ENCODE data around the gene NOSTRIN. TPM values are rescaled to one million over a fixed set of nuclear protein-coding genes. Genes with fewer than 3 reads are reported as not detected.
"Not testable (repeated sequence)": the region's sequence is repeated elsewhere in the genome, so short reads cannot be mapped to it uniquely, and the experiment has no call there.

Gene NOSTRIN
- total RNA-seq, 1 donor from 2014 or later: 0.42 TPM

DNA sequence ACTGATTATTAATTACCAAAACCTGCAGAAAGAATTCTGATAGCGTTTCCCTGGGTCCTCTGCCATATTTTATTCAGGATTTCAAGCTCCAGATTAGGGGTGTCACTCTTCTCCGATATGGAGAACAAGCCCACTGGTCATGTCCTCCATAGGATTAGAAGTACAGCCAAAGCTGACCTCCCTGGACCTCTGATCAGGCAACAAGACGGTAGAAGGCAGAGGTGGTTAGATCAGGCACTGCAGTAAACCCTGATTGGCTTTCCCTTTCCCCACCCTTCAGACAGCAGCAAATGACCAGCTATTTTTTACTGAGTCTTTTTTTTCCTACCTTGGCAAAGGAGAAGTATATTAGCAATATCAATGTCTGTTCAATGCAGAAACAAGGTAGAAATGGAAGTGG lies 50.0 kb downstream of the NOSTRIN start:
- TF ChIP-seq, protein P1, sequence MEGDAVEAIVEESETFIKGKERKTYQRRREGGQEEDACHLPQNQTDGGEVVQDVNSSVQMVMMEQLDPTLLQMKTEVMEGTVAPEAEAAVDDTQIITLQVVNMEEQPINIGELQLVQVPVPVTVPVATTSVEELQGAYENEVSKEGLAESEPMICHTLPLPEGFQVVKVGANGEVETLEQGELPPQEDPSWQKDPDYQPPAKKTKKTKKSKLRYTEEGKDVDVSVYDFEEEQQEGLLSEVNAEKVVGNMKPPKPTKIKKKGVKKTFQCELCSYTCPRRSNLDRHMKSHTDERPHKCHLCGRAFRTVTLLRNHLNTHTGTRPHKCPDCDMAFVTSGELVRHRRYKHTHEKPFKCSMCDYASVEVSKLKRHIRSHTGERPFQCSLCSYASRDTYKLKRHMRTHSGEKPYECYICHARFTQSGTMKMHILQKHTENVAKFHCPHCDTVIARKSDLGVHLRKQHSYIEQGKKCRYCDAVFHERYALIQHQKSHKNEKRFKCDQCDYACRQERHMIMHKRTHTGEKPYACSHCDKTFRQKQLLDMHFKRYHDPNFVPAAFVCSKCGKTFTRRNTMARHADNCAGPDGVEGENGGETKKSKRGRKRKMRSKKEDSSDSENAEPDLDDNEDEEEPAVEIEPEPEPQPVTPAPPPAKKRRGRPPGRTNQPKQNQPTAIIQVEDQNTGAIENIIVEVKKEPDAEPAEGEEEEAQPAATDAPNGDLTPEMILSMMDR (IDR thresholded peaks at IDR 0.05; ENCODE audit: insufficient read depth, low read length, poor library complexity, severe bottlenecking): no peak
- DNase-seq (ENCODE audit: low read depth): no peak
- no peaks in the 10 kb centered on the region for H3K27me3 ChIP-seq (ENCODE audit: control insufficient read depth, insufficient read depth, low read length)

DNA sequence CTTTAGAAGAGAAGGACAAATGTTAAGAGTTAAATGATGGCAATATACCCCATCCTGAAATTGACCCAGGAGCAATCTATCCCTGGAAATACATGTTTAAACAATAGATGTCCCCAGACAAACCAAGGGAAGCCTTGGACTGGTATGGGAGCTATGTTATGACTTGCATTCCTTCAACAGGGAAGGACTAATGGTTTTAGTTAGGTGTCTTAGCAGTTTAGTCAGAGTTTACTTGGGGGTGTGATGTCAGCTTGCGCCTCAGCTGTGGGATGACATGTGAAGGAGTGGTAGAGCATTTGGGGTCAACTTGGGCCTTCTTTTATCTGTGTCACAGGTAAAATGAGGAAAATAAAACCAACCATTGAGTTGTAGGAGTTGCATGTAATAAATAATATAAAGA lies 51.0 kb downstream of the NOSTRIN start:
- Histone ChIP-seq H3K4me3 (ENCODE audit: low read depth, low read length) (no peak overlapping the region), H3K36me3 (ENCODE audit: control insufficient read depth, insufficient read depth, low read length) (no peaks in the 10 kb centered on the region), H3K27me3 (ENCODE audit: control insufficient read depth, insufficient read depth, low read length) (no peaks in the 10 kb centered on the region)
- TF ChIP-seq, protein P1 (IDR thresholded peaks at IDR 0.05; ENCODE audit: insufficient read depth, low read length, poor library complexity, severe bottlenecking): no peak
- no peak for DNase-seq (ENCODE audit: low read depth)

More for the DNA sequence above, 50.0 kb downstream of the NOSTRIN start:
- H3K36me3 ChIP-seq (ENCODE audit: control insufficient read depth, insufficient read depth, low read length): no peaks in the 10 kb centered on the region
- no peak overlapping the region for H3K4me3 ChIP-seq (ENCODE audit: low read depth, low read length)

DNA sequence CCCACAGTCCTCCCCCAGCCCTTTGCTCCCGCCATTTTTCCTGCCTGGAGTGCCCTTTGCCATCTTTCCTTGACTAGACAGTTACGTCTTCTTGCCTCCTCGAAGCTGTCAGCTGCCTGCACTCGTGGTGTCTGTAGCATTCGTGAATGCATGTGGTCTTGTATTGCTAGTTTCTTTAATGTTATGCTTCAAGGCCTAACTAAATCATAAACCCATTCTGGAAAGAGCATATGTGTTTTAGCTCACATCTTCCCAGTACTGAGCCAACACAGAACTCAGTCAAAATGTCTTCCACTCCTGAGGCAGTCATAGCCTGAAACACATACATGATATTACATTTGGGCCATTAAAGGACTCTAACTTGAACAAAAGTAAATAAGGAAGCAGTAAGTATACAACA lies 52.2 kb downstream of the NOSTRIN start:
- DNase-seq (ENCODE audit: low read depth): no peak
- Histone ChIP-seq H3K27me3 (ENCODE audit: control insufficient read depth, insufficient read depth, low read length) (no peaks in the 10 kb centered on the region), H3K36me3 (ENCODE audit: control insufficient read depth, insufficient read depth, low read length) (no peaks in the 10 kb centered on the region), H3K4me3 (ENCODE audit: low read depth, low read length) (no peak overlapping the region)
- TF ChIP-seq, protein P1 (IDR thresholded peaks at IDR 0.05; ENCODE audit: insufficient read depth, low read length, poor library complexity, severe bottlenecking): no peak

- DNase-seq (ENCODE audit: low read depth): no peak
- TF ChIP-seq, protein P1 (IDR thresholded peaks at IDR 0.05; ENCODE audit: insufficient read depth, low read length, poor library complexity, severe bottlenecking): no peak
- no peak overlapping the region for H3K4me3 ChIP-seq (ENCODE audit: low read depth, low read length)
- H3K27me3 ChIP-seq (ENCODE audit: control insufficient read depth, insufficient read depth, low read length): no peaks in the 10 kb centered on the region
- H3K36me3 ChIP-seq (ENCODE audit: control insufficient read depth, insufficient read depth, low read length): no peaks in the 10 kb centered on the region
Observed at GRCh38 chr2:168855601-168856000, 53.2 kb downstream of the NOSTRIN start.

DNA sequence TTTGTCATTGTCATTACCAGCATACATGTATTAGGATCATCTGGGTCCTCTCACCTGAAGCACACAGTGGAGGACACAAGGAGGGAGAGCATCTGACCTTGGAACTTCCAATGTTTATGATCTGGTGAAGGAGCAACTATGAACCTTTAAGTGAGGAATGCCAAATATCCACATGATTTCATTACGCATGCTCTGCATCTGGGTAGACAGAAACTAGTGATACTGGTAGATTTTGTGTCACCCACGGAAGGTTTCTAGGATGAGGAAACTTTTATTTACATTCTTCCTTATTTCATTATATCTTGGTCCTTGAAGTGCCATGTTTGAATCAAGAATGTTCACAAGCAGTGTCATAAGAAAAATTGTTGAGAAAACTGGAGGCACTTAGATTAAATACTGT lies 55.7 kb downstream of the NOSTRIN start:
- Histone ChIP-seq H3K36me3 (ENCODE audit: control insufficient read depth, insufficient read depth, low read length) (no peaks in the 10 kb centered on the region), H3K27me3 (ENCODE audit: control insufficient read depth, insufficient read depth, low read length) (no peaks in the 10 kb centered on the region), H3K4me3 (ENCODE audit: low read depth, low read length) (no peak overlapping the region)
- TF ChIP-seq, protein P1 (IDR thresholded peaks at IDR 0.05; ENCODE audit: insufficient read depth, low read length, poor library complexity, severe bottlenecking): no peak
- no peak for DNase-seq (ENCODE audit: low read depth)

DNA sequence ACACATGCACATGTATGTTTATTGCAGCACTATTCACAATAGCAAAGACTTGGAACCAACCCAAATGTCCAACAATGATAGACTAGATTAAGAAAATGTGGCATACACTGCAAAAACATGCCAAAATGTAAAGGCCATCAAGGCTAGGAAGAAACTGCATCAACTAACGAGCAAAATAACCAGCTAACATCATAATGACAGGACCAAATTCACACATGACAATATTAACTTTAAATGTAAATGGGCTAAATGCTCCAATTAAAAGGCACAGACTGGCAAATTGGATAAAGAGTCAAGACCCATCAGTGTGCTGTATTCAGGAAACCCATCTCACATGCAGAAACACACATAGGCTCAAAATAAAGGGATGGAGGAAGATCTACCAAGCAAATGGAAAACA lies 64.7 kb downstream of the NOSTRIN start:
- not testable (repeated sequence) for DNase-seq (ENCODE audit: low read depth); H3K36me3 ChIP-seq (ENCODE audit: control insufficient read depth, insufficient read depth, low read length); H3K4me3 ChIP-seq (ENCODE audit: low read depth, low read length)

DNA sequence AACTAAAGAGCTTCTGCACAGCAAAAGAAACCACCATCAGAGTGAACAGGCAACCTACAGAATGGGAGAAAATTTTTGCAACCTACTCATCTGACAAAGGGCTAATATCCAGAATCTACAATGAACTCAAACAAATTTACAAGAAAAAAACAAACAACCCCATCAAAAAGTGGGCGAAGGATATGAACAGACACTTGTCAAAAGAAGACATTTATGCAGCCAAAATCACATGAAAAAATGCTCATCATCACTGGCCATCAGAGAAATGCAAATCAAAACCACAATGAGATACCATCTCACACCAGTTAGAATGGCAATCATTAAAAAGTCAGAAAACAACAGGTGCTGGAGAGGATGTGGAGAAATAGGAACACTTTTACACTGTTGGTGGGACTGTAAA lies 67.9 kb downstream of the NOSTRIN start:
- not testable (repeated sequence) for H3K4me3 ChIP-seq (ENCODE audit: low read depth, low read length); DNase-seq (ENCODE audit: low read depth); H3K36me3 ChIP-seq (ENCODE audit: control insufficient read depth, insufficient read depth, low read length); H3K27me3 ChIP-seq (ENCODE audit: control insufficient read depth, insufficient read depth, low read length)

More for the DNA sequence above, 64.7 kb downstream of the NOSTRIN start:
- not testable (repeated sequence) for H3K27me3 ChIP-seq (ENCODE audit: control insufficient read depth, insufficient read depth, low read length)

DNA sequence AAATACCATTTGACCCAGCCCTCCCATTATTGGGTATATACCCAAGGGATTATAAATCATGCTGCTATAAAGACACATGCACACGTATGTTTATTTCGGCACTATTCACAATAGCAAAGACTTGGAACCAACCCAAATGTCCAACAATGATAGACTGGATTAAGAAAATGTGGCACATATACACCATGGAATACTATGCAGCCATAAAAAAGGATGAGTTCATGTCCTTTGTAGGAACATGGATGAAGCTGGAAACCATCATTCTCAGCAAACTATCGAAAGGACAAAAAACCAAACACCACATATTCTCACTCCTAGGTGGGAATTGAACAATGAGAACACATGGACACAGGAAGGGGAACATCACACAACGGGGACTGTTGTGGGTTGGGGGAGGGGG lies 68.4 kb downstream of the NOSTRIN start:
- H3K4me3 ChIP-seq (ENCODE audit: low read depth, low read length); DNase-seq (ENCODE audit: low read depth); H3K36me3 ChIP-seq (ENCODE audit: control insufficient read depth, insufficient read depth, low read length); H3K27me3 ChIP-seq (ENCODE audit: control insufficient read depth, insufficient read depth, low read length): not testable (repeated sequence)

Data from kidney epithelial cell (primary cell).